Fibroblast of peridontal ligament (primary cell): Measurements from ENCODE around the gene SLC44A5.
"Not testable (repeated sequence)": the region's sequence is repeated elsewhere in the genome, so short reads cannot be mapped to it uniquely, and the experiment has no call there.

Experiments
- DNase-seq: peaks from one replicate; pipeline ENCODE4 v3.0.0-alpha.2; 2010; ENCODE audit errors: extremely low read depth

Gene SLC44A5

DNA sequence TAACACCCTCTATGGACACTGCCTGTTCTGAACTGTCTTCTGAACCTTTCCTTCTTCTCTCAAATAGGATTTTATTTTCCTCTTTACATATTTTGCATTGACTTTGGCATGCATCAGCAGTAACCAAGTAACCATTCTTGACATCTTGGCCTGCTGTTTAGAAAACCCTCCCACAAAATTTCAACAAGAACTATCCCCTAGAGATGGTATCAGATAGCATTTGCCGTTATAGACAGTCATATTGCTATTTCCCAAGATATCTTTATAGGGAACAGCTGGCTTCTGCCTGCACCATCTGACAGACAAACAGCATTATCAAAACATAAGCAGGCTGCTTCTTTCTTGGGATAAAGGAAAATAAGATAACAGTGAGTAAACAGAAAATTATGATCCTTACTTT lies 422.0 kb downstream of the SLC44A5 start:
- DNase-seq = peak; percentile 97

DNA sequence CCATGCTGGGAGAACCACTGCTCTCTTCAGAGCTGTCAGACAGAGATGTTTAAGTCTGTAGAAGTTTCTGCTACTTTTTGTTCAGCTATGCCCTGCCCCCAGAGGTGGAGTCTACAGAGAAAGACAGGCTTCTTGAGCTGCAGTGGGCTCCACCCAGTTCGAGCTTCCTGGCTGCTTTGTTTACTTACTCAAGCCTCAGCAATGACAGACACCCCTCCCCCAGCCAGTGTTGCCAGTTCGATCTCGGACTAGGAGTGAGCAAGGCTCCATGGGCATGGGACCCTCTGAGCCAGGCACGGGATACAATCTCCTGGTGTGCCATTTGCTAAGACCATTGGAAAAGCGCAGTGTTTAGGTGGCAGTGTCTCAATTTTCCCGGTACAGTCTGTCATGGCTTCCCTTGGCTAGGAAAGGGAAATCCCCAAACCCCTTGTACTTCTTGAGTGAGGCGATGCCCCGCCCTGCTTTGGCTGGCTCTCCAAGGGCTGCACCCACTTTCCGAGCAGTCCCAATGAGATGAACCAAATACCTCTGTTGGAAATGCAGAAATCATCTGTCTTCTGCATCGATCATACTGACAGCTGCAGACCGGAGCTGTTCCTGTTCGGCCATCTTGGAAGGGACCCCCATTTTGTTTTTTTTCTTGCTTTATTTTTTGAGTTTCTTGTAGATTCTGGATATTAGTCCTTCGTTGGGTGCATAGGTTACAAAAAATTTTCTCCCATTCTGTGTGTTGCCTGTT lies 429.5 kb downstream of the SLC44A5 start:
- DNase-seq = not testable (repeated sequence)

DNA sequence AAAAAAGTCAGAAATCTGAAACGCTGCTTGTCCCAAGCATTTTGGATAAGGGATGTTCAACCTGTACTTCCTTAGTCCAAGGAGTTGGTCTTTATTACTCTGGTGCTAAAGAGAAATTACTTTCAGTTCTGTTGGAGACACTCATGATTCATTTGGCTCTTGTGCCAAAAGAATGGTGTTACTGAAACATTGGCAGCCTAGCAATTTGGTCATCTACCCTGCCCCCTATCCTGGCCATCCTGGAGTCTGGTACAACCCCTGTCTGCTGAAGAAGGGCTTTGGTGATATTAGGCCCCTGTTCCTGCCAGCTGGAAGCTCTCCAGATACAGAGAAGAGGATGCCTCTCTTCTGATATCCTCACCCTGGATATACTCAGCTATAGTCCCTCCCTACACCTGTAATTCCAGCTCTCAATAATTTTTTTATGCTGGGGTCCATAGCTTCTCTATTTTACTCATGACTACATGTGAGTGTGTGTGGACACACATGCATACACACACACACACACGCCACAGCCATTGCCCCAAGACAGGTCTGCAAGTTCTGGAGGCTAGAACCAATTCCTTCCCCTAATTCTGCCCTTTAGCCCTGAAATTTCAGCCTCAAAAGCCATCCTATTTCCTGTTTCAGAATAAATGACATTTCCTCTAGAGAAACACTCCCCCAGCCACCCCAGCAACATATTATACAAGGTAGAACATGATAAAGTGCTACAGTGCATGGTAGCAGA lies 436.7 kb downstream of the SLC44A5 start:
- DNase-seq = peak; percentile 85

DNA sequence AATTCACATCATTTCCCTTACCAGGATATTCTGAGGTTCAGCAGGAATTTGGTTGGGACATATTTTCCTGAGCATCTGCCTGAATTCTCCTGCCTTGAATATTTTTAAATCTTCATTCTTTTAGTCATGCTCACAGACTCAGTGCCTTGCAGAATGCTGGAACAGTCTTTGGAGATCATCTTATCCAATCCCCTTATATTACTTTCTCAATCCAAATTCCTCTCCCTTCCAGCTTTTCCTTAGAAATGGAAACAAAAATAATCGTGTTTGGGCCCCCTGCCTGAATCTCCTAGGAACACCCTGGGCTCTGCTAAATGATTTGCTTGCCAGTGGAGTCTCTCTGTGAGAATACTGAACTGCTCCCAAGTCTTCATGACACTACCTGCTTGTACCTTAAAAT lies 438.4 kb downstream of the SLC44A5 start:
- peak; percentile 95 for DNase-seq

- DNase-seq = peak; percentile 62
Measured at GRCh38 chr1:75171876-75172275, 439.0 kb downstream of the SLC44A5 start.

GRCh38 chr1:75170981-75171380 lies 439.9 kb downstream of the SLC44A5 start:
- peak; percentile 77 for DNase-seq

GRCh38 chr1:75170011-75170410 lies 440.9 kb downstream of the SLC44A5 start:
- DNase-seq = no peak

DNA sequence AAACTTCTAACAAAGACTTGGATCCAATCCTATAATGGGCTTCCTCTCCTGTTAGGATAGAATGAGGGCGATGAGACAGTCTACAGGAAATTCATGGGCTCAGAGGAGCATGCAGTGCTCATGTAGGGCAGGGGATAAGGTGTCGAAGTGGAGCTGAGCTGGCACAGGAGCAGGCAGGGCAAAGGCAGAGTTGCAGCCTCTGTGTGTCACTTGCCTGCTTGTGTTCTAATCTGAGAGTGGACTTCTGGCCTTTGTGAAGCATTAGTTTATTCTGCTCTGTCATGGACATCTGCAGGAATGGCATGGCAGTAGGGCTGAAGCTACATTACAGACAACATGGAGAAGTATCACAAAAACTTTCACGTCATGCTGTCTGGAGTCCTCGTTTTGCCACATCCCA lies 444.1 kb downstream of the SLC44A5 start:
- no peak for DNase-seq

DNA sequence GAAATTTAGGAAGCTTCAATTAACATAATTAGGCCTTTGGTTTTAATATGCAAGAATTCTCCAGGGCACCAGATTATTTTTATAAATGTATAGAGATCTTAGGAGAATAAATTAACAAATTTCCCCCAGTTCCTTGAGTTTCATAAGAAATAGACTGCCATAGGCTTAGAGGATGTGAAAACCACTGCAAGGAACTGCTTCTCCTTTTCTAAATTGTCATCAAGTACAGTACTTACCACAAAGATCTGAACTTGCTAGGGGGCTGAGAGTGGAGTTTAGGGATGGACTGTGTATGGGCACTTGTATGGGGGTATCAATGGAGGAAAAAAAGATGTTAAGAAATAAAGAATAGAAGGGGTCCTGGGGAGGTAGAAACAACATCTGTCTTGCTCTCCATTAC lies 445.6 kb downstream of the SLC44A5 start:
- no peak for DNase-seq

- no peak for DNase-seq
Measured at GRCh38 chr1:75159154-75159553, 451.8 kb downstream of the SLC44A5 start.
